Kasumi-1 (cell line): ENCODE measurements around the gene TAF4.
"Not testable (repeated sequence)": the region's sequence is repeated elsewhere in the genome, so short reads cannot be mapped to it uniquely, and the experiment has no call there.

ENCODE experiments used
- DNase-seq, 2 experiments: peaks; one replicate each; lab custom pipeline; 2025; lab: John Stamatoyannopoulos, UW

TAF4 gene

GRCh38 chr20:62080249-62080990 lies 14.7 kb upstream of the TAF4 start:
- DNase-seq = no peak

GRCh38 chr20:62079166-62079565 lies 13.5 kb upstream of the TAF4 start:
- DNase-seq = no peak

- DNase-seq = no peak
Measured at GRCh38 chr20:62073323-62073722, 7.6 kb upstream of the TAF4 start.

- not testable (repeated sequence) for DNase-seq
Measured at GRCh38 chr20:62071669-62072430, 6.2 kb upstream of the TAF4 start.

GRCh38 chr20:62069741-62070216 lies 4.1 kb upstream of the TAF4 start:
- DNase-seq = peak; percentile 46 to 58

GRCh38 chr20:62068997-62069396 lies 3.3 kb upstream of the TAF4 start:
- no peak for DNase-seq

GRCh38 chr20:62067547-62068260 lies 2.0 kb upstream of the TAF4 start:
- DNase-seq = peak; percentile 29 to 38

- DNase-seq = no peak
Measured at GRCh38 chr20:62066983-62067433, 1.3 kb upstream of the TAF4 start.

- DNase-seq = peak in 1 of 2 experiments; percentile 27
Measured at GRCh38 chr20:62066339-62066982, 780 bp upstream of the TAF4 start.

- DNase-seq = no peak
Measured at GRCh38 chr20:62064770-62065673, 659 bp downstream of the TAF4 start.

- no peak for DNase-seq
Measured at GRCh38 chr20:62063981-62064769, 1.5 kb downstream of the TAF4 start.

GRCh38 chr20:62063315-62063980 lies 2.2 kb downstream of the TAF4 start:
- DNase-seq = peak; percentile 82 to 86

- DNase-seq = no peak
Measured at GRCh38 chr20:62062661-62063314, 2.9 kb downstream of the TAF4 start.

- no peak for DNase-seq
Measured at GRCh38 chr20:62061851-62062423, 3.7 kb downstream of the TAF4 start.

- DNase-seq = no peak
Measured at GRCh38 chr20:62060631-62061541, 4.8 kb downstream of the TAF4 start.

GRCh38 chr20:62059920-62060630 lies 5.6 kb downstream of the TAF4 start:
- DNase-seq = no peak

GRCh38 chr20:62059401-62059800 lies 6.3 kb downstream of the TAF4 start:
- DNase-seq = no peak
